Measurements from ENCODE around the gene LRRC56.

The LRRC56 gene

GRCh38 chr11:595400-595799 is 58.1 kb downstream of the LRRC56 start:
- Histone ChIP-seq H3K9me3 (ENCODE audit: low read length) (no peaks in the 10 kb centered on the region), H2AFZ (ENCODE audit: low read depth, low read length) (no peak overlapping the region), H3K36me3 (ENCODE audit: insufficient read depth, low read length) (peaks cover 85% of the 10 kb centered on the region), H3K27me3 (ENCODE audit: insufficient read depth, low read length) (no peaks in the 10 kb centered on the region), H3K4me3 (ENCODE audit: low read length) (no peak overlapping the region), H3K4me1 (ENCODE audit: insufficient read depth, low read length) (no peaks in the 10 kb centered on the region)

- Histone ChIP-seq H2AFZ (ENCODE audit: low read depth, low read length) (no peak overlapping the region), H3K9me3 (ENCODE audit: low read length) (no peaks in the 10 kb centered on the region), H3K4me3 (ENCODE audit: low read length) (no peak overlapping the region), H3K27me3 (ENCODE audit: insufficient read depth, low read length) (no peaks in the 10 kb centered on the region), H3K4me1 (ENCODE audit: insufficient read depth, low read length) (no peaks in the 10 kb centered on the region), H3K36me3 (ENCODE audit: insufficient read depth, low read length) (peaks cover 80% of the 10 kb centered on the region)
These were observed 59.0 kb downstream of the LRRC56 start for GRCh38 chr11:596374-596773.

- H3K4me3 ChIP-seq (ENCODE audit: low read length), result no peak overlapping the region
- no peaks in the 10 kb centered on the region for H3K27me3 ChIP-seq (ENCODE audit: insufficient read depth, low read length)
- H3K9me3 ChIP-seq (ENCODE audit: low read length), result no peaks in the 10 kb centered on the region
- no peak overlapping the region for H2AFZ ChIP-seq (ENCODE audit: low read depth, low read length)
- H3K4me1 ChIP-seq (ENCODE audit: insufficient read depth, low read length), result no peaks in the 10 kb centered on the region
- H3K36me3 ChIP-seq (ENCODE audit: insufficient read depth, low read length), result peaks cover 83% of the 10 kb centered on the region
These were observed 59.9 kb downstream of the LRRC56 start for GRCh38 chr11:597166-597725.

GRCh38 chr11:598005-598680 is 60.8 kb downstream of the LRRC56 start:
- Histone ChIP-seq H2AFZ (ENCODE audit: low read depth, low read length) (no peak overlapping the region), H3K4me1 (ENCODE audit: insufficient read depth, low read length) (no peaks in the 10 kb centered on the region), H3K4me3 (ENCODE audit: low read length) (no peak overlapping the region), H3K27me3 (ENCODE audit: insufficient read depth, low read length) (no peaks in the 10 kb centered on the region), H3K36me3 (ENCODE audit: insufficient read depth, low read length) (peaks cover 82% of the 10 kb centered on the region), H3K9me3 (ENCODE audit: low read length) (no peaks in the 10 kb centered on the region)

GRCh38 chr11:601573-602245 is 64.4 kb downstream of the LRRC56 start:
- H3K4me3 ChIP-seq (ENCODE audit: low read length), result no peak overlapping the region
- H3K36me3 ChIP-seq (ENCODE audit: insufficient read depth, low read length), result peaks cover 84% of the 10 kb centered on the region

GRCh38 chr11:603154-603553 is 65.8 kb downstream of the LRRC56 start:
- Histone ChIP-seq H3K4me1 (ENCODE audit: insufficient read depth, low read length) (no peaks in the 10 kb centered on the region), H3K27me3 (ENCODE audit: insufficient read depth, low read length) (no peaks in the 10 kb centered on the region), H3K36me3 (ENCODE audit: insufficient read depth, low read length) (peaks cover 87% of the 10 kb centered on the region), H2AFZ (ENCODE audit: low read depth, low read length) (no peak overlapping the region), H3K9me3 (ENCODE audit: low read length) (no peaks in the 10 kb centered on the region), H3K4me3 (ENCODE audit: low read length) (no peak overlapping the region)

More at GRCh38 chr11:601573-602245, 64.4 kb downstream of the LRRC56 start:
- Histone ChIP-seq H3K4me1 (ENCODE audit: insufficient read depth, low read length) (no peaks in the 10 kb centered on the region), H3K9me3 (ENCODE audit: low read length) (no peaks in the 10 kb centered on the region), H3K27me3 (ENCODE audit: insufficient read depth, low read length) (no peaks in the 10 kb centered on the region), H2AFZ (ENCODE audit: low read depth, low read length) (no peak overlapping the region)
